HepG2 (cell line): Measurements from ENCODE around the gene CD4.

ENCODE experiments used
- ADNP ChIP-seq: sonication (generic); formaldehyde crosslinking; IDR thresholded peaks from 2 replicates; pipeline ENCODE4 v1.4.0; 2020; ENCODE audit warnings: missing genetic modification reagents
- CTCF ChIP-seq: sonication (generic); formaldehyde crosslinking; IDR thresholded peaks from 2 replicates; pipeline ENCODE4 v1.5.0; 2020; ENCODE audit warnings: mild to moderate bottlenecking, missing genetic modification reagents, moderate library complexity
- RAD21 ChIP-seq: fragments of 450-650 bp; formaldehyde crosslinking; IDR thresholded peaks from 2 replicates; pipeline ENCODE4 v1.5.0; 2020; ENCODE audit warnings: mild to moderate bottlenecking
- ZEB1 ChIP-seq: IDR thresholded peaks from 2 replicates; pipeline ENCODE4 v1.6.1; 2012; ENCODE audit warnings: mild to moderate bottlenecking, low read depth, inconsistent platforms; ENCODE audit not compliant: insufficient replicate concordance
- ZNF253 ChIP-seq: sonication (generic); formaldehyde crosslinking; IDR thresholded peaks from 2 replicates; pipeline ENCODE4 v1.8.0; 2022; ENCODE audit warnings: mild to moderate bottlenecking, missing genetic modification reagents, borderline replicate concordance
- ZNF503 ChIP-seq: sonication (generic); formaldehyde crosslinking; IDR thresholded peaks from 2 replicates; pipeline ENCODE4 v1.4.0; 2020; ENCODE audit warnings: missing genetic modification reagents
- ZNF766 ChIP-seq: sonication (generic); formaldehyde crosslinking; IDR thresholded peaks from 2 replicates; pipeline ENCODE4 v1.5.0; 2020; ENCODE audit warnings: missing genetic modification reagents, borderline replicate concordance
- TF ChIP-seq, protein P1 (sequence below): sonication (generic); formaldehyde crosslinking; IDR thresholded peaks from 2 replicates; pipeline ENCODE4 v1.4.0; 2020; ENCODE audit warnings: missing genetic modification reagents

GRCh38 chr12:6826734-6827436 is 37.6 kb downstream of the CD4 start:
- TF ChIP-seq ZNF503 (no peak), RAD21 (CRISPR knock-in tag) (no peak), ZEB1 (no peak), ZNF766 (CRISPR knock-in tag) (no peak), ADNP (no peak), CTCF (no peak), ZNF253 (CRISPR knock-in tag) (no peak)
- TF ChIP-seq, protein P1, sequence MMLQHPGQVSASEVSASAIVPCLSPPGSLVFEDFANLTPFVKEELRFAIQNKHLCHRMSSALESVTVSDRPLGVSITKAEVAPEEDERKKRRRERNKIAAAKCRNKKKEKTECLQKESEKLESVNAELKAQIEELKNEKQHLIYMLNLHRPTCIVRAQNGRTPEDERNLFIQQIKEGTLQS (CRISPR knock-in tag): no peak
